ENCODE measurements around the gene MVP. TPM values are rescaled to one million over a fixed set of nuclear protein-coding genes. Genes with fewer than 3 reads are reported as not detected.
"Not testable (repeated sequence)": the region's sequence is repeated elsewhere in the genome, so short reads cannot be mapped to it uniquely, and the experiment has no call there.

Gene MVP
- total RNA-seq, 1 donor from 2014 or later: 27.4 TPM

GRCh38 chr16:29790183-29790948 lies 29.9 kb upstream of the MVP start, which contains the start of gene KIF22:
Gene KIF22, plus strand, starts transcription at chr16:29790751. Its CDS starts 9 bp downstream, at chr16:29790760.
- Mint-ChIP-seq H3K27ac (peak within 1 kb of the TSS; percentile 99), H3K9me3 (no peaks in the 10 kb centered on the region), H3K4me1 (ENCODE audit: unreplicated experiment) (peaks cover 24% of the 10 kb centered on the region), H3K27me3 (no peaks in the 10 kb centered on the region), H3K4me3 (peak within 1 kb of the TSS; percentile 98), H3K36me3 (peaks cover 15% of the 10 kb centered on the region)
- TF ChIP-seq CTCF (conservative IDR thresholded peaks at IDR 0.05): peak; percentile 84
- DNase-seq (ENCODE audit: extremely low spot score, unreplicated experiment): peak; percentile 100

GRCh38 chr16:29790949-29791844 lies 29.1 kb upstream of the MVP start:
- Mint-ChIP-seq H3K4me1 (ENCODE audit: unreplicated experiment) (peaks cover 24% of the 10 kb centered on the region), H3K4me3 (peak overlapping the region; percentile 98), H3K9me3 (no peaks in the 10 kb centered on the region), H3K36me3 (peaks cover 15% of the 10 kb centered on the region), H3K27ac (peak overlapping the region; percentile 99), H3K27me3 (no peaks in the 10 kb centered on the region)
- TF ChIP-seq CTCF (conservative IDR thresholded peaks at IDR 0.05): no peak
- DNase-seq (ENCODE audit: extremely low spot score, unreplicated experiment): no peak

- Mint-ChIP-seq H3K4me3 (peak overlapping the region; percentile 98), H3K36me3 (peaks cover 18% of the 10 kb centered on the region), H3K9me3 (no peaks in the 10 kb centered on the region), H3K27me3 (no peaks in the 10 kb centered on the region), H3K27ac (peak overlapping the region; percentile 99), H3K4me1 (ENCODE audit: unreplicated experiment) (peaks cover 24% of the 10 kb centered on the region)
- no peak for TF ChIP-seq CTCF (conservative IDR thresholded peaks at IDR 0.05)
- no peak for DNase-seq (ENCODE audit: extremely low spot score, unreplicated experiment)
Measured at GRCh38 chr16:29791845-29792807, 28.1 kb upstream of the MVP start.

GRCh38 chr16:29793153-29793552 lies 27.1 kb upstream of the MVP start:
- not testable (repeated sequence) for H3K27ac Mint-ChIP-seq; DNase-seq (ENCODE audit: extremely low spot score, unreplicated experiment); H3K9me3 Mint-ChIP-seq; H3K27me3 Mint-ChIP-seq
- Mint-ChIP-seq H3K4me3 (peak overlapping the region; percentile 57), H3K4me1 (ENCODE audit: unreplicated experiment) (peaks cover 24% of the 10 kb centered on the region), H3K36me3 (peaks cover 23% of the 10 kb centered on the region)

- H3K36me3 Mint-ChIP-seq: peaks cover 28% of the 10 kb centered on the region
- no peaks in the 10 kb centered on the region for H3K27me3 Mint-ChIP-seq
- H3K4me3 Mint-ChIP-seq: no peak overlapping the region
- H3K9me3 Mint-ChIP-seq: no peaks in the 10 kb centered on the region
- peak overlapping the region; percentile 9 for H3K27ac Mint-ChIP-seq
- H3K4me1 Mint-ChIP-seq (ENCODE audit: unreplicated experiment): peaks cover 24% of the 10 kb centered on the region
- TF ChIP-seq CTCF (conservative IDR thresholded peaks at IDR 0.05): no peak
- no peak for DNase-seq (ENCODE audit: extremely low spot score, unreplicated experiment)
Measured at GRCh38 chr16:29794231-29794710, 26.0 kb upstream of the MVP start.

Data from type B pancreatic cell (in vitro differentiated cells).